ENCODE results near the gene MTA3.
"Not testable (repeated sequence)": the region's sequence is repeated elsewhere in the genome, so short reads cannot be mapped to it uniquely, and the experiment has no call there.

MTA3 gene

DNA sequence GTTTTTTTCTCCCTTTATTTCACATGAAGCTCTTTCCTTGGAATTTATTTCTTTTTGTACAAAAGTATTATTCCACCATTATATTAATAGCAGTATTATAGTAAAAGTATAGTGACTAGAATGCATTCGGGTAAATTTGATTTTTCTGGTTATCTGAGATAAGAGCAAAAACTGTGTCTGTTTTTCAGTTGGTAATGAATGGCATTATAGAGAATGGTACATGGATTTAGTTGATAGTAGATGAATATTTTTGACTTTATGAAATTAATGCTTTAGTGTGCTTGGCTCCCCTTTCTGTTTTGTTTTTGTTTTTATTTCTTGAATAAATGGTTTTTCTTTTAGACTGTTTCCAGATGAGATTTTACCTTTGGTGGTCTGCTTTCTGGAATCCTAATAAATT lies 71.8 kb downstream of the MTA3 start:
- intact Hi-C loops (cut with DNase I): no loop called here
- no peak for DNase-seq

DNA sequence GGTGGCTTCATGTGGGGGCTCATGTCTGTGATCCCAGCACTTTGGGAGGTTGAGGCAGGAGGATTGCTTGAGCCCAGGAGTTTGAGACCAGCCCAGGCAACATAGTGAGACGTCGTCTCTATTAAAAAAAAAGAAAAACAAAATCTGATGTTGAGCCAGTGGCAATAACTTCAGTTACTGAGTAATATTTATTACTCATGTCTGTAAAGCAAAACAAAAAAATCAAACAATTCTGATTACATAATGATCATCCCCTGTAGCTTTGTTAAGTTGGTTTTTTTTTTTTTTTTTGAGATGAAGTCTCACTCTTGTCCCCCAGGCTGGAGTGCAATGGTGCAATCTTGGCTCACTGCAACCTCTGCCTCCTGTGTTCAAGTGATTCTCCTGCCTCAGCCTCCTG lies 73.9 kb downstream of the MTA3 start:
- intact Hi-C loops (cut with DNase I); DNase-seq: not testable (repeated sequence)

DNA sequence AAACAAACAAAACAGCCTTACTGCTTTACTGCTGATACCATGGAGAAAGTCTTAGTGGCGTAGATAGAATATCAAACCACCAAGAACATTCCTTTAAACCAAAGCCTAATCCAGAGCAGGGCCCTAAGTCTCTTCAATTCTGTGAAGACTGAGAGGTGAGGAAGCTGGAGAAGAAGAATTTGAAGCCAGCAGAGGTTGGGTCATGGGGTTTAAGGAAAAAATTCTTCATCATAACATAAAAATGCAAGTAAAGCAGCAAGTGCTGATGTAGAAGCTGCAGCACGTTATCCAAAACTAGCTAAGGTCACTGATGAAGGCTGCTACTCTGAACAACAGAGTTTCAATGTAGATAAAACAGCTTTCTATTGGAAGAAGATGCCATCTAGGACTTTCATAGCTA lies 77.1 kb downstream of the MTA3 start:
- DNase-seq: no peak
- intact Hi-C loops (cut with DNase I): no loop called here

DNA sequence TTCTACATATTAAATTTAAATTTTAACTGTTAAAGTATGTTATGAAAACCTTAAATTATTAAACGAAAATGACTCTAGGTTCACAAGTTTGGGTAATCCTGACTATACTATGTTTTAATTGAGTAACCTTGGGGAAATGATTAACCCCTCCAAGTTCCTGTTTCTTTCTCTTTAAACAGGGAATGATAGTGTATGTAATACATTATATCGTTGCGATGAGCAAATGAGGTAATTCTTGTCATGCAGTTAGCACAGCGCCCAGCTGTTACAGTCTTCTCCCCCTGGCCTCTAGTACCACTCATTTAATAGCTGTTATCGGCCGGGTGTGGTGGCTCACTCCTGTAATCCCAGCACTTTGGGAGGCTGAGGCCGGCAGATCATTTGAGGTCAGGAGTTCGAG lies 80.4 kb downstream of the MTA3 start:
- no peak for DNase-seq
- intact Hi-C loops (cut with DNase I): no loop called here

DNA sequence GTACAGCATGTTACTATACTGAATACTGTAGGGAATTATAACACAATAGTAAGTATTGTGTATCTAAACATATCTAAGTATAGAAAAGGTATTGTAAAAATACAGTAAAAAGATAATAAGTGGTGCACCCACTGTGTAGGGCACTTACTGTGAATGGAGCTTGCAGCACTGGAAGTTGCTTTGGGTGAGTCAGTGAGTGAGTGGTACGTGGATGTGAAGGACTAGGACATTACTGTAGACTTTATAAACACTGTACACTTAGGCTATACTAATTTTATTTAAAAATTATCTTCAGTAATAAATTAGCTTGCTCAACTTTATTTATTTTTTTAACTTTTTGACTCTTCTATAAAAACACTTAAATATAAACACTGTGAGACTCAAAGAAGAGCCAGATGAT lies 82.6 kb downstream of the MTA3 start:
- intact Hi-C loops (cut with DNase I): no loop called here
- DNase-seq: no peak

DNA sequence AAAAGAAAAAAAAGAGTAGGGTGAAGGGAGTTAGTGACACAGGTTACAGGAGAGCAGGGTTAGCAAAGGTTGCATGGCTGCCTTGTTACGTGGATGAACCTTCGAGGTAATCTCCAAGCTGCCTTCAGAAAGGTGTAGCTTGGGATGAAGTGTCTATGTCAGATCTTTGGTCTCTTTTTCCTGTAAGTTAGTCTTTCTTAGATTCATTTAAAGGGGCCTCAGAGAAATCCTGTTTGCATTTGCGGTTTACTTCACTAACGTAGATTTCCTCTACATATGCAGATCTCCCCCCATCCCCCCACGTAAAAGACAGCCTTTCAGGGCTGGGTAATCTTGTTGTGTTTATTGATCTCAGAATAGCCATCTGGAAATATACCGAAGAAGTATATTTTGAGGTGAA lies 83.7 kb downstream of the MTA3 start:
- intact Hi-C loops (cut with DNase I): no loop called here
- DNase-seq: no peak

DNA sequence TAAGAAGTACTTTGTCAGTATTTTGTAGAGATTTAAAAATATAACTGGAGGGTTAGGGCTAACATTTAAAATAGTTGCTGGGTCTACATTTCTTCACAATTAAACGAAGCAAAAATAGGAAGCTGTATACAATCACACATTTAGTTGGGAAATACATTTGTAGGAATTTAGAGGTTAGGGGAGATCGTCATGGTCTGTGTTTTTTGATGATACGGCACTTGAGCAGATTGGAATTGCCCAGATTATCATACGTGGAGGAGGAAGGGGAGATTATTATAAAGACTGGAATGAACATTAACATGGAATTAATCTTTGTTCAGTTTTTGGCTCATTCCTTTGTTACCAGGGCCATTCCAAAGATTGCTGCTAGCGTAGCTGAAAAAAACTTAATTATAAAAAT lies 84.6 kb downstream of the MTA3 start:
- intact Hi-C loops (cut with DNase I): no loop called here
- no peak for DNase-seq

DNA sequence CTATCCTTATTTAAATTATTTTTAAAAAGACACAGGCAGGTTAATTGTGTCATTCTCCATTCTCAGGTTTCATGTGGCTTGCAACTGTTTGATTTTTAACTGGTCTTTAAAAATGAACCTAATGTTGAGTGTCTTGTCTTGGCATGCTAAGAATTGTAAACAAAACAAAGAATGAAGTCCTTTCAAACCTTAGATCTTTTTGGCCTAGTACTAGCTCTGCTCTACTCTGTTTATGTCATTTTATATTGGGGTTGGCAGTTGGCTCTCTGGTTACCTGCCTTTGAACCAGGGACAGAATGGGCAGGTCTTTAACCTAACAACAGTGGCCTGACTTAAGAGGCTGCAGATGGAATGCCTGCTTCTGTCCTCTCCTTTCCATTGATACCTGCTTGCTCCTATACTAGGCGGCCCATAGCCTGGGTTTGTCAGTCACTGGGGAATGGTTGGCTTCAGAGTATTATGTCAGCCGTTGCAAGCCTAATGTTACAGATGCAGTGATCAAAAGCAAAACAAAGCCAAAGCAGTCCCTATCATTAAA lies 85.5 kb downstream of the MTA3 start:
- intact Hi-C loops (cut with DNase I): no loop called here
- no peak for DNase-seq

DNA sequence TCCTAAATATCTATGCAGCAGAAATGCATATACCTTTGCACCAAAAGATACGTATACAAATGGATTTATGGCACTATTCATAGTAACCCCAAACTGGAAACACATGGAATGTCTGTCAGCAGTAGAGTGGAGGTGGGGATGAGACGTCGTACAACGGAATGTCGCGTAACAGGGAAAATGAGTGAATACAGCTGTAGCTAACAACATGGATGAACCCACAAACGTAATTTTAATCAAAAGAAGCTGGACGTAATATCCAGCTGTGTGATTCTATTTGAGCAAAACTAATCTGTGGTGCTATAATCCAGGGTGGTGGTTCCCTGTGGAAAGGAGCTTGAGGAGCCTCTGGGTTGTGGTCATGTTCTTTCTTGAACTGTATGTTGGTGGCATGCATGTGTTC lies 89.9 kb downstream of the MTA3 start:
- intact Hi-C loops (cut with DNase I): no loop called here
- DNase-seq: no peak

DNA sequence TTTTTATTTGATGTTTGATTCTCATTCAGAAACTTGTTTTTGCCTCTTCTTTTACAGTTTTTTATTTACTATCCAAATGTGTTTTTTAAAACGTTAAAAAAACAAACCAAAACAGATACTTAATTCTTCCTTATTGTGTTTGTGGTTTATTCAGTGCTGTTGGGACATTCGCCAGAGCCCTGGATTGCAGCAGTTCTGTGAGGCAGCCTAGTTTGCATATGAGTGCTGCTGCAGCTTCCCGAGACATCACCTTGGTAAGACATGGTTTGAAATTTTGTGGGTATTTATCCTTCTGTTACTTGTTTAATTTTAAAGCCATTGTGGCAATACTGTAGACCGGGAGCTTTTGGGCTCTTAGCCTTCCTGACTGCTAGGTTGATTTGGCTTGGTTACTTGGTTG lies 91.2 kb downstream of the MTA3 start:
- intact Hi-C loops (cut with DNase I): loop anchor here (10.0 kb wide), 1 partner anchor 165 kb away; the partner anchor contains the start of gene KCNG3
- DNase-seq: peak in 29 of 42 donors; percentile 7 to 60 (median 32)

DNA sequence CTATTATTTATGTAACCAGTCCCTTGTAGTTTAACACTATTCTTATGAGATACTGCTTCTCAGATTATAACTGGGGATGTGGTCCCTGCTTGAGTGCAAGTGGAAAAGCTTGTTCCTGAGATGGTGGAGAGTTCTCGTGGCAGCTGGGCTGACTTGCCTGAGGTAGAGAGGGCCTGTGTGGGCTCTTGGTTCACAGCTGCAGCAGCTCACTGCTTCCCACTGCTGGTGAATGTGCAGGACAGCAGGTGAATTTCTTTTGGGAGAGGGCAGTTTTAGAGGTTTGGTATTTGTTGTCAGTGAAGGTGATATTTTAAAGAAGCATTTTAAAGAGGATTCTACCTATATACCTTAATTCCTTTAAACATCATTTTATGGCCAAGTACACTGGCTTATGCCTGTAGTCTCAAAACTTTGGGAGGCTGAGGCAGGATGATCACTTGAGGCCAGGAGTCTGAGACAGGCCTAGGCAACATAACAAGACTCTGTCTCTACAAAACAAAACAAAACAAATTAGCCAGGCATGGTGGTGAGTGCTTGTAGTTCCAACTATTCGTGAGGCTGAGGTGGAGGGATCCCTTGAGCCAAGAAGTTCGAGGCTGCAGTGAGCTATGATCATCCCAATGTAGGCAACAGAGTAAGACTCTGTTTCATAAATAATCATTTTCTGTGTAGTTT lies 94.8 kb downstream of the MTA3 start:
- intact Hi-C loops (cut with DNase I): loop anchor here (10.0 kb wide), 1 partner anchor 168 kb away; the partner anchor contains the start of gene KCNG3
- DNase-seq: peak; percentile 38 to 87 (median 68)

DNA sequence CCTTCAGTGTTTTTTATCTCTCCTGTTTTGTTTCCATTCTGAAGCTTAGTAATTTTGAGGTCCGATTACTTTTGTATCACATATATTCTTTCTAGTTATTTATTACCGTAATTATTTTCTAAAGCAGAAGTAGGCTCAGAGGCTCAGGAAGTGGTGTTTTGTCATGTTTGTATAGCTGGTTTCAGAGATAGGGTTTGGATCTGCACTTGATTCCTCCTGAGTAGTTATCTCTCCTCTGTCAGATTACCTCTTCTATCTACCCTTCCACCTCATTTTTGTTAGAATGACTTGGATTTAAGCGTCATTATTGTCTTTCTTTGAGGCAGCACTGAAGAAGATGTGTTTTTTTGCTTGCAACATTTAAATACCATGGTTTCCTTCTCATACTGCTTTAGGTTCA lies 95.4 kb downstream of the MTA3 start:
- no peak for DNase-seq
- intact Hi-C loops (cut with DNase I): loop anchor here (10.0 kb wide), 1 partner anchor 169 kb away; the partner anchor contains the start of gene KCNG3

DNA sequence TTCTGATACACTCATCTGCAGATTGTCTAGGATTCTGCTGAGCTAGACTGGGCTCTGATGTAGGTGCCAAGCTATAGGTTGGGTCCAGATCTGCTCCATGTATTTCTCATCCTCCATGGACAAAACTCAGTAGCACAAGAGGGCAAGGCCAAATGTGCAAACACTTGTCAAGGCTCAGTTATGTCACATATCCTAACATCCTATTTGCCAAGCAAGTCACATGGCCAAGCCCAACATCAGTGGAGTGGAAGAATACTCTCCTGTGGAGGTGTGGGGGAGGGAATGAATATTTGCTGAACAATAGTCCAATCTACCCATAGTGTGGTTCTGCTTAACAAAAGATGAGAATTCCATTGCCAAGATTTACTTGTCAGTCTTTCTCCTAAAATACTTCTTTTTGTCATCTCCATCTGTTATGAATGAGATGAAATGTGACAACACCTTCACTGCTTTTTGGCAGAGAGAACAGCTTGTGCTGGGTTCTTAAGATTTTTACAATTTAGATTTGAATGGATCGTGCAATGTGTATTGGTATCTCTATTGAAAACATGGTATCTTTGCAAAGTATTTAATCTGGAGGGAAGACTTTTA lies 105.7 kb downstream of the MTA3 start:
- peak in 19 of 42 donors; percentile 14 to 62 (median 31) for DNase-seq
- intact Hi-C loops (cut with DNase I): no loop called here

DNA sequence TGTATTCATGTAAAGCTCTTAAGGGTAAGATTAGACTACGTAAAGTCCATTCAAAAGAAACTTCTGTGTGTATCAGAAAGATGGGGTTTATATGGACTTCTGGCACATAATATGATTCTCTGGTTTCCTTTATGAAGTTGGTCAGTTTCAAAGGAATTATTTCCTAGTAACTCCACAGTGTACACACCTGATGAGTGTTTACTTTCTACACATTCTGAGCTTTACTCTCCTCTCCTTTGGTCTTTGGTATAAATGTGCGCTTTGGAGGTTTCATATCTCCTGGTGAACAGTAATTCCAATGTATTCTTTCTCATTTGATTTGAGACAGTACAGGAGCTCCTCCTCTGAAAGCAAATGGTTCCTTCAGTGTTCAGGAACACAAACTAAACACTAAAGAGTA lies 107.4 kb downstream of the MTA3 start:
- intact Hi-C loops (cut with DNase I): no loop called here
- DNase-seq: no peak

DNA sequence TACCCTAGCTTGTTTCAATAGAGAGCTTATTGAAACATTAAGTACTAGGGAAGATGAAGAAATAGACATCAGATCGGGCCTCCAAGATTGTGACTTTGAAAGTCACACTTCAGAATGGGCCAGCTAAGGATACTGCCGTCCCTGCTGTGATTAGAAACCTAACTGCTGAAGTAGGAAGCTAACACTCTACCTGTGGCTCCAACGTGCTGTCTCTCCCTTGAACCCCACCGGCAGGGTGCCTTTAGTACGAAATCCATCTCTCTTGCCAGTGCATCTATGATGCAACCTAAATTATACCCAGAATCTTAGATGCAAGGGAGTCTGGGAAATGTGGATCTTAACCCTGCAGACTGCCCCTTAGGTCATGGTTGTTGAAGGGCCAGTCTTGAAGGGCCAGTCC lies 116.9 kb downstream of the MTA3 start:
- intact Hi-C loops (cut with DNase I): no loop called here
- no peak for DNase-seq

DNA sequence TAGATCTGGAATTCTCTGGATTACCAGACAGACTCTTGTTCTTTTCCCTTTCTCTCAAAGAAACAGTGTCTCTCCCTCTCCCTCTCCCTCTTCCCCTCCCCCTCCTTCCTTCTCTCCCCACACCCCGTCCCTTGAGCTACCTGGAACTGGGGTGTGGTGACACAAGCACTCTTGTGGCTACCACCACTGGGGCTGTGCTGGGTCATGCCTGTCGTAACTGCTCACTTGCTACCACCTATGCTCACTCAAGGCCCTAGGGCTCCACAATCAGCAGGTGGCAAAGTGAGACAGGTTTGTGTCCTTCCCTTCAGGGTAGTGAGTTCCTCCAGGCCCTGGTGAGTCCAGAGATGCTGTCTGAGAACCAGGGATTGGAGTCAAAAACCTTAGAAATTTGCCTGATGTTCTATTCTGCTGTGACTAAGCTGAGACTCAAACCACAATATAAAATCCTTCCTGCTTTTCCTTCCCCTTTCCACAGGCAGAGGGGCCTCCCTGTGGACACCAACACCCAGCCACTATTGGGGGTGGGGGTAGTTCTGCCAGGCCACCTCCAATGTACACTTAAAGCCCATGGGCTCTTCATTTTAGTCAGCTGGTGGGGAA lies 124.7 kb downstream of the MTA3 start:
- intact Hi-C loops (cut with DNase I): no loop called here
- DNase-seq: no peak

DNA sequence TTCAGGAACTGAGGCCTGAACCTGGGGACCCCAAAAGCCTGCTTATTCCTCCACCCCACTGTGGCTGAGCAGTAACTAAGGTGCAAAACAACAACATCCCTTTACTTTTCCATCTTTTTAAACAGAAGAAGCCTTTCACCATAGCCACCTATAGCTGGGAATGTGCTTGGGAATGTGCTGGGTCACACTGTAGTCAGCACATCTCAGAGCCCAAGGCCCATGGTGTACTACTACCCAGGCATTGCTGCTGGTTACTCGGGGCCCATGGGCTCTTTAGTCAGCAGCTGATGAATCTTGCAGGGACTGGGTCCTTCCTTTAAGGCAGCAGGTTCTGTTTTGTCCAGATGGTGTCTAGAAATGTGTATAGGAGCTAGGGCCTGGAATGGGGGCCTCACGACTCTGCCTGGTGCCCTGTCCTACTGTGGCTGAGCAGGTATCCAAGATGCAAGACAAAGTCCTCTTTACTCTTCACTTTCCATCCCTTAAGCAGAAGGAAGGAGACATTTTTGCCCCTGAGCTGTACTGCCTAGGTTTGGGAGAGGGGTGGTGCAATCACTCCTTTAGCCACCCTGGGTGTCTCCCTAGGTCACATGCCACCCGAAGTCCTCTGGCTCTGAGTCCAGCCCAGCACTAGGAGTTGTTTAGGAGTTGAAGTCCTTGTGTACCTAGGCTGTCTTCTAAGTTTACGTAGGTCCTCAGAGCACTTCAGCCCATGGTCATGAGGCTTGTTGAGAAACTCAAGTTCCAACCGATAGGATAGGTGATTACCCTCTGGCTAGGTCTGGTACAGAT lies 125.5 kb downstream of the MTA3 start:
- DNase-seq: no peak

DNA sequence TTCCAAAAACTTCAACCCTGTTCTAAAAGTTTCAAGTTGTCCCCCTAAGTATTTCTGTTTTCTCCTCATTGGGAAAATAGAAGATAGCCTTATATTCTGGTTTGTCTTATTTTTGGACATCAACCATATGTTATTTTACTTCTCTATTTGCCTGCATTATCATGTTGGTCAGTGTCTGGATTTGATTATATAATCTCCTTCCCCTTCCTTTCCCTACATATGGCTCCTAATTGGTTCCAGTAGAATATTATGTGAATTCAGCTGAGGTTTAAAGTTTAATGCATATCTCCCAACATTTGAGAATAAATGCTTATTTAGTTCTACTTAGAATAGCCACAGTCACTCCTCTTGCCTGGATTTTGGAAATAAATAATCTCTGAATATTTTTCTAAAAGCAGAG lies 128.6 kb downstream of the MTA3 start:
- no peak for DNase-seq
- intact Hi-C loops (cut with DNase I): no loop called here

More for the DNA sequence above, 125.5 kb downstream of the MTA3 start:
- intact Hi-C loops (cut with DNase I): no loop called here

DNA sequence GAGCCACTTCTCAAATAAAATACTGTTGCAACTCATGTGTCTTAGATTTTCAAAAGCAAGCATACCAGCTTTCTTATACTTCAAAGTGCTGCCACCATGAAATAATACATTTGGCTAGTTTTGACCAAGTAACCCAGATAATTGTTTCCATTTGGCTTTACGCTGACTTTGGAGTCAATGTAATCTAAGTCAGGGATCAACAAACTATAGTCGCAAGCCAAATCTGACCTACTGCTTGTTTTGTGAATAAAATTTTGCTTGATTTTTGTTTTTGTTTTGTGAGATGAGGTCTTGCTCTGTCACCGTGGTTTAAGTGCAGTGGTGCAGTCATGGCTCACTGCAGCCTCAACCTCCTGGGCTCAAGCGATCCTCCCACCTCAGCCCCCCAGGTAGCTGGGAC lies 130.5 kb downstream of the MTA3 start:
- DNase-seq: no peak
- intact Hi-C loops (cut with DNase I): no loop called here

DNA sequence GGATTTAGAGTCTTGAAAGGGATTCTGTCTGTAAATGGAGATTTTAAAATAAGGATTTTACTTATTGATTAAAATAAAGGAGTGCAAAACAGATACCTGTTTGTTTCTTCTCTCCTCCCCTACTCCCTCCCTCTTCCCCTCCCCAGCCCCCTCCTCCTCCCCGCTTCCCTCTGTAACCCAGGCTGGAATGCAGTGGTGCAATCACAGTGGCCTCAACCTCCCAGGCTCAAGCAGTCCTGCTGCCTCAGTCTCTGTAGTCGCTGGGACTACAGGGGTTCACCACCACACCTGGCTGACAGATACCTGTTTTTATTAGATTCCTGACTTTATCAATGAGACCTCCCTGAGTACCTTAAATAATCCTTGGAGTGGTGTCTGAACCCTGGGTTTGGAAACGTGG lies 138.4 kb downstream of the MTA3 start:
- intact Hi-C loops (cut with DNase I): no loop called here
- DNase-seq: no peak

All from head of caudate nucleus (tissue), 42 donors.